H1 (cell line): ENCODE measurements around the gene GALNT2. TPM values are rescaled to one million over a fixed set of nuclear protein-coding genes. Genes with fewer than 3 reads are reported as not detected.
A peak's percentile ranks its signal among the peaks of the same experiment; 100 is the strongest.

ENCODE experiments used
- CTCF ChIA-PET: fragments of 300-600 bp; sonication (Branson Sonifier 250); formaldehyde crosslinking; loops from one replicate; lab custom pipeline; 2021; ENCODE audit not compliant: partially characterized antibody; lab: Charles Lee
- POLR2A ChIA-PET: fragments of 300-600 bp; sonication (Branson Sonifier 250); formaldehyde crosslinking; loops from one replicate; lab custom pipeline; 2021; ENCODE audit warnings: inconsistent platforms; ENCODE audit not compliant: partially characterized antibody; lab: Charles Lee
- DNase-seq, 2 experiments: peaks; one replicate each; pipeline versions ENCODE4 v3.0.0 to v3.0.0-alpha.2; 2010 to 2022; ENCODE audit warnings: low spot score in 2 of 2, low read depth in 1 of 2, mixed read lengths in 1 of 2
- FAIRE-seq: peaks from 2 replicates; lab custom pipeline; 2011; peaks lifted over from hg19 to GRCh38; lab: Jason Lieb, UNC
- H2AFZ ChIP-seq: 2 replicates; pipeline ENCODE4 v1.8.1; 2012; ENCODE audit warnings: low read length, inconsistent platforms
- H2AK5ac ChIP-seq: 2 replicates; pipeline ENCODE4 v1.6.1; 2013; ENCODE audit warnings: low read depth, low read length
- H2BK120ac ChIP-seq: replicated peaks from 2 replicates; pipeline ENCODE3; 2013; ENCODE audit warnings: low read depth, low read length, inconsistent platforms
- H2BK12ac ChIP-seq: 2 replicates; pipeline ENCODE4 v1.6.1; 2013; ENCODE audit warnings: low read depth, low read length
- H2BK15ac ChIP-seq: 2 replicates; pipeline ENCODE4 v1.6.1; 2013; ENCODE audit warnings: low read length
- H2BK20ac ChIP-seq: 2 replicates; pipeline ENCODE4 v1.6.1; 2013; ENCODE audit warnings: low read length
- H2BK5ac ChIP-seq: 2 replicates; pipeline ENCODE4 v1.6.1; 2013; ENCODE audit warnings: low read depth, low read length
- H3K14ac ChIP-seq: 2 replicates; pipeline ENCODE4 v1.6.1; 2013; ENCODE audit warnings: inconsistent platforms; ENCODE audit not compliant: insufficient read length
- H3K18ac ChIP-seq: 2 replicates; pipeline ENCODE4 v1.6.1; 2013; ENCODE audit warnings: low read length; ENCODE audit errors: extremely low read depth
- H3K23ac ChIP-seq: 2 replicates; pipeline ENCODE4 v1.6.1; 2013; ENCODE audit warnings: inconsistent platforms; ENCODE audit not compliant: insufficient read length
- H3K23me2 ChIP-seq: 2 replicates; pipeline ENCODE4 v1.6.1; 2013; ENCODE audit warnings: low read depth, low read length
- H3K27ac ChIP-seq: 2 replicates; pipeline ENCODE4 v1.6.1; 2011; ENCODE audit warnings: low read depth, low read length, inconsistent platforms
- H3K27me3 ChIP-seq, 4 experiments: replicated peaks in 1 of 4; 1 replicate in 1 of 4; 2 replicates in 3 of 4; pipeline versions ENCODE4 v1.6.1 to v1.8.1; 2011 to 2013; ENCODE audit warnings: low read length in 3 of 4, mild to moderate bottlenecking in 3 of 4, inconsistent platforms in 2 of 4, mixed read lengths in 2 of 4, moderate library complexity in 1 of 4; ENCODE audit not compliant: control insufficient read depth in 3 of 4, insufficient read depth in 3 of 4; ENCODE audit errors: extremely low read depth in 1 of 4
- H3K36me3 ChIP-seq, 4 experiments: 2 replicates each; pipeline versions ENCODE4 v1.6.1 to v1.8.1; 2011 to 2013; ENCODE audit warnings: mild to moderate bottlenecking in 4 of 4, low read length in 3 of 4, moderate library complexity in 2 of 4, control low read depth in 1 of 4, inconsistent platforms in 1 of 4; ENCODE audit not compliant: insufficient read depth in 4 of 4, control insufficient read depth in 2 of 4
- H3K4ac ChIP-seq: replicated peaks from 2 replicates; pipeline ENCODE3; 2013; ENCODE audit warnings: low read length, low read depth, mixed read lengths, inconsistent platforms; ENCODE audit not compliant: insufficient read length
- H3K4me1 ChIP-seq, 4 experiments: replicated peaks in 1 of 4; 1 replicate in 1 of 4; 2 replicates in 3 of 4; pipeline versions ENCODE4 v1.6.1 to v1.8.1; 2011 to 2013; ENCODE audit warnings: low read length in 3 of 4, inconsistent platforms in 2 of 4, mixed read lengths in 1 of 4; ENCODE audit not compliant: insufficient read depth in 4 of 4, control insufficient read depth in 3 of 4
- H3K4me2 ChIP-seq, 2 experiments: 2 replicates each; pipeline versions ENCODE4 v1.6.1 to v1.8.1; 2011 to 2013; ENCODE audit warnings: low read depth in 2 of 2, low read length in 2 of 2, control low read depth in 1 of 2, inconsistent platforms in 1 of 2, mild to moderate bottlenecking in 1 of 2; ENCODE audit not compliant: insufficient read depth in 1 of 2
- H3K4me3 ChIP-seq, 4 experiments: fragments of 200-600, 300-600 bp in 1 of 4; sonication (generic), shearing (Covaris generic), sonication (Bioruptor Twin) in 1 of 4; 2 replicates each; pipeline versions ENCODE4 v1.5.1 to v1.8.1; 2011 to 2016; ENCODE audit warnings: low read length in 4 of 4, low read depth in 3 of 4, control low read depth in 2 of 4, inconsistent platforms in 2 of 4, mild to moderate bottlenecking in 2 of 4, mixed read lengths in 1 of 4, moderate library complexity in 1 of 4; ENCODE audit not compliant: insufficient read depth in 2 of 4; ENCODE audit errors: extremely low read depth in 1 of 4
- H3K56ac ChIP-seq: replicated peaks from 2 replicates; pipeline ENCODE3; 2013; ENCODE audit warnings: low read depth, mild to moderate bottlenecking, mixed read lengths, low read length, inconsistent platforms; ENCODE audit not compliant: insufficient read length
- H3K79me1 ChIP-seq: 2 replicates; pipeline ENCODE4 v1.6.1; 2013; ENCODE audit warnings: low read depth, low read length, control low read depth
- H3K79me2 ChIP-seq, 2 experiments: 2 replicates each; pipeline versions ENCODE4 v1.6.1 to v1.8.1; 2012 to 2013; ENCODE audit warnings: low read length in 2 of 2, mild to moderate bottlenecking in 2 of 2, inconsistent platforms in 1 of 2; ENCODE audit not compliant: insufficient read depth in 2 of 2, control insufficient read depth in 1 of 2
- H3K9ac ChIP-seq, 4 experiments: replicated peaks in 1 of 4; 1 replicate in 1 of 4; 2 replicates in 3 of 4; pipeline versions ENCODE4 v1.6.1 to v1.8.1; 2011 to 2013; ENCODE audit warnings: low read depth in 3 of 4, low read length in 3 of 4, control low read depth in 2 of 4, mild to moderate bottlenecking in 2 of 4, moderate library complexity in 2 of 4, inconsistent platforms in 1 of 4; ENCODE audit errors: extremely low read depth in 1 of 4
- H3K9me3 ChIP-seq, 2 experiments: 2 replicates each; pipeline versions ENCODE4 v1.6.1 to v1.8.1; 2012 to 2013; ENCODE audit warnings: mild to moderate bottlenecking in 2 of 2, moderate library complexity in 2 of 2, control low read depth in 1 of 2, inconsistent platforms in 1 of 2, low read depth in 1 of 2, low read length in 1 of 2, mixed read lengths in 1 of 2; ENCODE audit not compliant: insufficient read depth in 2 of 2
- H4K20me1 ChIP-seq, 2 experiments: replicated peaks in 1 of 2; 2 replicates each; pipeline versions ENCODE3 to v1.8.1; 2011 to 2013; ENCODE audit warnings: inconsistent platforms in 2 of 2, low read length in 2 of 2, mild to moderate bottlenecking in 1 of 2; ENCODE audit not compliant: insufficient read depth in 2 of 2, control insufficient read depth in 1 of 2
- H4K5ac ChIP-seq: 2 replicates; pipeline ENCODE4 v1.6.1; 2013; ENCODE audit warnings: low read length, low read depth, mixed read lengths, inconsistent platforms; ENCODE audit not compliant: insufficient read length
- H4K8ac ChIP-seq: 2 replicates; pipeline ENCODE4 v1.8.0; 2013; ENCODE audit warnings: mild to moderate bottlenecking, moderate library complexity, low read length, inconsistent platforms; ENCODE audit not compliant: insufficient read depth; ENCODE audit errors: extremely low read depth
- H4K91ac ChIP-seq: replicated peaks from 2 replicates; pipeline ENCODE3; 2013; ENCODE audit warnings: low read length, mixed read lengths, inconsistent platforms; ENCODE audit not compliant: insufficient read length
- ASH2L ChIP-seq: fragments of 200-600, 300-600 bp; sonication (generic); IDR thresholded peaks from one replicate; pipeline ENCODE4 v1.7.1; 2017; ENCODE audit warnings: low read length
- EGR1 ChIP-seq: IDR thresholded peaks from 2 replicates; pipeline ENCODE4 v1.6.1; 2011; ENCODE audit warnings: low read depth, low read length, borderline replicate concordance
- FOSL1 ChIP-seq: IDR thresholded peaks from 2 replicates; pipeline ENCODE4 v1.6.1; 2011; ENCODE audit warnings: mild to moderate bottlenecking, low read depth, low read length, moderate library complexity; ENCODE audit not compliant: insufficient read depth
- NANOG ChIP-seq: IDR thresholded peaks from 2 replicates; pipeline ENCODE4 v1.6.1; 2011; ENCODE audit warnings: low read length, low read depth, mild to moderate bottlenecking, inconsistent platforms; ENCODE audit not compliant: insufficient read depth, poor library complexity, severe bottlenecking
- RFX5 ChIP-seq: IDR thresholded peaks from 2 replicates; pipeline ENCODE4 v1.6.1; 2011; ENCODE audit warnings: low read depth, low read length, improper control_type of control experiment, borderline replicate concordance
- RNF2 ChIP-seq: fragments of 200-900, 300-1000 bp; sonication (generic); IDR thresholded peaks from 2 replicates; pipeline ENCODE4 v1.7.1; 2016; ENCODE audit warnings: borderline replicate concordance, low read depth, mild to moderate bottlenecking, antibody characterized with exemption, low read length; ENCODE audit not compliant: poor library complexity, severe bottlenecking; ENCODE audit errors: missing control alignments
- RXRA ChIP-seq: IDR thresholded peaks from 2 replicates; pipeline ENCODE4 v1.6.1; 2011; ENCODE audit warnings: low read depth, mild to moderate bottlenecking, low read length, moderate library complexity; ENCODE audit not compliant: insufficient read depth
- SUZ12 ChIP-seq: fragments of 200-600 bp; sonication (generic); IDR thresholded peaks from 2 replicates; pipeline ENCODE4 v1.6.1; 2012; ENCODE audit warnings: mild to moderate bottlenecking, inconsistent platforms, low read length, moderate library complexity, mixed read lengths
- TAF1 ChIP-seq: IDR thresholded peaks from 2 replicates; pipeline ENCODE4 v1.6.1; 2011; ENCODE audit warnings: mild to moderate bottlenecking, low read depth, low read length
- TAF7 ChIP-seq: optimal IDR thresholded peaks from 2 replicates; pipeline ENCODE3; 2011; ENCODE audit warnings: low read depth, mild to moderate bottlenecking, inconsistent platforms, low read length, moderate library complexity, borderline replicate concordance
- USF2 ChIP-seq: IDR thresholded peaks from 2 replicates; pipeline ENCODE4 v1.6.1; 2011; ENCODE audit warnings: low read length, improper control_type of control experiment
- YY1 ChIP-seq: IDR thresholded peaks from 2 replicates; pipeline ENCODE4 v1.6.1; 2011; ENCODE audit warnings: low read depth, mild to moderate bottlenecking, low read length
- WGBS, 2 experiments: shearing (Covaris generic) in 1 of 2; methylation state at CpG; one replicate each; pipeline versions ENCODE4 v1.1.6 to v1.1.7; 2013 to 2015; ENCODE audit warnings: low lambda C conversion rate in 2 of 2, mixed read lengths in 2 of 2, inconsistent platforms in 1 of 2, low coverage in 1 of 2, missing lambda C conversion rate in 1 of 2; ENCODE audit not compliant: insufficient replicate concordance in 2 of 2, insufficient coverage in 1 of 2, insufficient read length in 1 of 2; ENCODE audit errors: extremely low coverage in 1 of 2, missing lambda C conversion rate in 1 of 2; 5-methylcytosine and 5-hydroxymethylcytosine counted together
- polyA plus RNA-seq, 7 experiments: library from polyadenylated mRNA; depleted of rRNA in 3 of 7; stranded (reverse) in 5 of 7; unstranded in 2 of 7; fragments of >200 nt in 5 of 7; fragments of 200-250 nt in 2 of 7; gene quantifications; 1 replicate in 5 of 7; 2 replicates in 1 of 7; 4 replicates in 1 of 7; pipeline versions ENCODE4 v1.2.1 to v1.2.3, GENCODE V29; 2011 to 2013; ENCODE audit warnings: missing spikeins in 2 of 7, mixed read lengths in 2 of 7
- total RNA-seq: library from RNA; stranded (reverse); fragmentation: NEBNext Ultra II Directional; extraction: Animal tissue kit (Norgen Biotek cat#: 25700); gene quantifications from 2 replicates; pipeline ENCODE4 v1.2.1, GENCODE V29; 2021

GALNT2 gene
- total and polyA plus RNA-seq, 2 of the 8 experiments (the other 6 are each of a cell fraction or from before 2014, with no cell fraction given), result 34.5 to 75.3 TPM

DNA sequence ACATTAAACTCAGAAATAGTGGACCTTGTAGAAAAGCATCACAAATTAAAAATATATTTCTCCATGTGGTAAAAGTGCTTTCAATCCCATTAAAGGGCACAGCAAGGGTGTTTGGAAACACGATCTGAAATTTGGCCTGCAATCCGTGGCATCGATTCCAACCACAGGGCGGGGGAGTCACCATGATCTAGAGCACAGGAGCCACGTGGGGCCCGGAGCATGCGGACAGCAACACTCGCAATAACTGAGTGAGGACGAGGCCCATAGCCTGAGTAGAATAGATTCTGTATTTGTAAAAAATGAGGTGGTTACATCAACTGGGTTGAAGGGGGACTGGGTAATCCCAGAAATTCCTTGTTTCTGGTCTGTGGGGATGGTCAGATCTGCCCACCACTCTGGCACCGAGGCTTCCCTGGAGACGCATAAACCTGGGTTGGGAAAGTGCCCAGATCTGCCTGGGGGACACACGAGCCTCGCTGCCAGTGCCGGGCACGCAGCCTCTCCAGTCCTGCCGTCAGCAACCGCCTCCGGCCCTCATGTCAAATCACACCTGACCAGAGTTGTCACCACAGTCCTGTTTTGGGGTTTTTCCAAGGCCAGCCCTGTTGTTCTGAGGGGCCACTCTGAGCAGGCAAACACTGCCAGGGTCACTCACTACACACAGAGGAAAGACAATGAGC is 254.8 kb downstream of the GALNT2 start:
- Histone ChIP-seq H4K20me1 (no peaks in the 10 kb centered on the region), H3K9ac (no peak overlapping the region), H4K8ac (0 out of 2 replicates have a peak overlapping the region, but pooled peaks have one; percentile 20), H4K5ac (no peak overlapping the region), H3K23ac (no peak overlapping the region), H4K91ac (no peak overlapping the region), H3K56ac (no peak overlapping the region), H3K36me3 (peaks cover 5 to 17% (median 10%) of the 10 kb centered on the region in 4 experiments; a peak in 7 of 8 replicates), H2AFZ (no peak overlapping the region), H3K4me1 (no peaks in the 10 kb centered on the region), H3K18ac (no peak overlapping the region), H3K14ac (no peak overlapping the region), H2BK5ac (no peak overlapping the region), H2BK120ac (no peak overlapping the region), H3K27ac (no peak overlapping the region), H3K9me3 (no peaks in the 10 kb centered on the region), H2BK15ac (no peak overlapping the region), H3K4ac (no peak overlapping the region), H3K4me2 (no peak overlapping the region), H3K4me3 (no peak overlapping the region), H3K79me2 (no peaks in the 10 kb centered on the region), H2BK20ac (no peak overlapping the region), H3K79me1 (no peaks in the 10 kb centered on the region), H3K27me3 (no peaks in the 10 kb centered on the region), H2AK5ac (no peak overlapping the region), H2BK12ac (no peak overlapping the region), H3K23me2 (no peaks in the 10 kb centered on the region)
- ChIA-PET POLR2A (no interaction called here), CTCF (no interaction called here)
- FAIRE-seq (no peak), DNase-seq (no peak)
- 94% methylated on average over 17 of the region's 18 CpGs; no CpG with 5 or more reads in 1 of the 2 experiments for WGBS, 2 experiments
- TF ChIP-seq NANOG (no peak), SUZ12 (no peak), RXRA (no peak), FOSL1 (no peak), ASH2L (no peak), TAF7 (no peak), RNF2 (no peak), YY1 (no peak), RFX5 (no peak), EGR1 (no peak), USF2 (no peak), TAF1 (no peak)
